ENCODE results near the gene DOCK3. TPM values are rescaled to one million over a fixed set of nuclear protein-coding genes. Genes with fewer than 3 reads are reported as not detected.

The DOCK3 gene
- total RNA-seq, 3 donors from 2014 or later (not counting 1 experiment from before 2014, with no cell fraction given): 1.4 to 2.4 (median 1.7) TPM

GRCh38 chr3:51391566-51392354 lies 717.0 kb downstream of the DOCK3 start:
- Histone ChIP-seq H3K36me3 (ENCODE audit: control insufficient read depth, insufficient read depth, low read length) (peaks cover 63% of the 10 kb centered on the region), H3K4me3 (ENCODE audit: low read length) (peak overlapping the region; percentile 47), H3K27me3 (ENCODE audit: control insufficient read depth, insufficient read depth, low read length) (no peaks in the 10 kb centered on the region), H3K9me3 (ENCODE audit: control insufficient read depth, insufficient read depth, low read length) (no peaks in the 10 kb centered on the region), H3K27ac (ENCODE audit: low read length) (peak overlapping the region; percentile 77), H3K4me1 (ENCODE audit: control insufficient read depth, insufficient read depth, low read length) (peaks cover 64% of the 10 kb centered on the region)
- intact Hi-C loops (cut with micrococcal nuclease): loop anchor here (1.0 to 2.0 kb wide), 3 partner anchors 109 to 775 kb away; partner anchors contain the start of genes DCAF1 and MAPKAPK3
- H3K27ac Mint-ChIP-seq: peak overlapping the region; percentile 81 to 82
- H3K4me1 Mint-ChIP-seq: peaks cover 33 to 51% of the 10 kb centered on the region in 2 donors
- no peaks in the 10 kb centered on the region for H3K27me3 Mint-ChIP-seq (ENCODE audit: low read depth in 2 of 2)
- no peaks in the 10 kb centered on the region for H3K9me3 Mint-ChIP-seq
- DNase-seq: peak; percentile 50 to 80
- peak; percentile 4 to 8 (median 6) for ATAC-seq
- H3K4me3 Mint-ChIP-seq: peak overlapping the region; percentile 81
- TF ChIP-seq CTCF (IDR thresholded peaks at IDR 0.05): no peak
- 15% methylated on average over 115 of the region's 115 CpGs for WGBS (ENCODE audit: insufficient coverage)
- H3K36me3 Mint-ChIP-seq: peaks cover 6% of the 10 kb centered on the region

DNA sequence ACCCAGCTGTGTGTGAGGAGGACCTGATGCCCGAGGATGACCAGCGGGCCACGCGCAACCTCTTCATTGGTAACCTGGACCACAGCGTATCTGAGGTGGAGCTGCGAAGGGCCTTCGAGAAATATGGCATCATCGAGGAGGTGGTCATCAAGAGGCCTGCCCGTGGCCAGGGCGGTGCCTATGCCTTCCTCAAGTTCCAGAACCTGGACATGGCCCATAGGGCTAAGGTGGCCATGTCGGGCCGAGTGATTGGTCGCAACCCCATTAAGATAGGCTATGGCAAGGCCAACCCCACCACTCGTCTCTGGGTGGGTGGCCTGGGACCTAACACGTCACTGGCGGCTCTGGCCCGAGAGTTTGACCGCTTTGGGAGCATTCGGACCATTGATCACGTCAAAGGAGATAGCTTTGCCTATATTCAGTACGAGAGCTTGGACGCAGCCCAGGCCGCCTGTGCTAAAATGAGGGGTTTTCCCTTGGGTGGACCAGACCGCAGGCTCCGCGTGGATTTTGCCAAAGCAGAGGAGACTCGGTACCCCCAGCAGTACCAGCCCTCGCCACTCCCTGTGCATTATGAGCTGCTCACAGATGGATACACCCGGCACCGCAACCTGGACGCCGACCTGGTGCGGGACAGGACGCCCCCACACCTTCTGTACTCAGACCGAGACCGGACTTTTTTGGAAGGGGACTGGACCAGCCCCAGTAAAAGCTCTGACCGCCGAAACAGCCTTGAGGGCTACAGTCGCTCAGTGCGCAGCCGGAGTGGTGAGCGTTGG lies 717.8 kb downstream of the DOCK3 start:
- peaks cover 6% of the 10 kb centered on the region for H3K36me3 Mint-ChIP-seq
- no peaks in the 10 kb centered on the region for H3K9me3 Mint-ChIP-seq
- peaks cover 31 to 54% of the 10 kb centered on the region in 2 donors for H3K4me1 Mint-ChIP-seq
- ATAC-seq (no peak), DNase-seq (no peak)
- peaks cover 59% of the 10 kb centered on the region for H3K4me1 ChIP-seq (ENCODE audit: control insufficient read depth, insufficient read depth, low read length)
- no peaks in the 10 kb centered on the region for H3K27me3 ChIP-seq (ENCODE audit: control insufficient read depth, insufficient read depth, low read length)
- WGBS (ENCODE audit: insufficient coverage): 97% methylated on average over 42 of the region's 42 CpGs
- peak overlapping the region; percentile 81 to 82 for H3K27ac Mint-ChIP-seq
- H3K27me3 Mint-ChIP-seq (ENCODE audit: low read depth in 2 of 2): no peaks in the 10 kb centered on the region
- H3K9me3 ChIP-seq (ENCODE audit: control insufficient read depth, insufficient read depth, low read length): no peaks in the 10 kb centered on the region
- H3K4me3 ChIP-seq (ENCODE audit: low read length): no peak overlapping the region
- H3K27ac ChIP-seq (ENCODE audit: low read length): no peak overlapping the region
- intact Hi-C loops (cut with micrococcal nuclease): no loop called here
- peak overlapping the region; percentile 81 for H3K4me3 Mint-ChIP-seq
- peaks cover 68% of the 10 kb centered on the region for H3K36me3 ChIP-seq (ENCODE audit: control insufficient read depth, insufficient read depth, low read length)
- no peak for TF ChIP-seq CTCF (IDR thresholded peaks at IDR 0.05)

GRCh38 chr3:51393134-51393495 lies 718.4 kb downstream of the DOCK3 start:
- DNase-seq (no peak), ATAC-seq (no peak)
- Histone ChIP-seq H3K27me3 (ENCODE audit: control insufficient read depth, insufficient read depth, low read length) (no peaks in the 10 kb centered on the region), H3K27ac (ENCODE audit: low read length) (no peak overlapping the region), H3K4me1 (ENCODE audit: control insufficient read depth, insufficient read depth, low read length) (peaks cover 53% of the 10 kb centered on the region), H3K4me3 (ENCODE audit: low read length) (no peak overlapping the region), H3K9me3 (ENCODE audit: control insufficient read depth, insufficient read depth, low read length) (no peaks in the 10 kb centered on the region), H3K36me3 (ENCODE audit: control insufficient read depth, insufficient read depth, low read length) (peaks cover 65% of the 10 kb centered on the region)
- H3K27me3 Mint-ChIP-seq (ENCODE audit: low read depth in 2 of 2): no peaks in the 10 kb centered on the region
- TF ChIP-seq CTCF (IDR thresholded peaks at IDR 0.05): no peak
- 96% methylated on average over 17 of the region's 17 CpGs for WGBS (ENCODE audit: insufficient coverage)
- H3K4me1 Mint-ChIP-seq: peaks cover 25 to 50% of the 10 kb centered on the region in 2 donors
- H3K9me3 Mint-ChIP-seq: no peaks in the 10 kb centered on the region
- H3K27ac Mint-ChIP-seq: peak overlapping the region; percentile 48 to 82
- peak overlapping the region; percentile 25 for H3K4me3 Mint-ChIP-seq
- intact Hi-C loops (cut with micrococcal nuclease): no loop called here
- peaks cover 6% of the 10 kb centered on the region for H3K36me3 Mint-ChIP-seq
